ENCODE results near the gene KSR2.

KSR2 gene

DNA sequence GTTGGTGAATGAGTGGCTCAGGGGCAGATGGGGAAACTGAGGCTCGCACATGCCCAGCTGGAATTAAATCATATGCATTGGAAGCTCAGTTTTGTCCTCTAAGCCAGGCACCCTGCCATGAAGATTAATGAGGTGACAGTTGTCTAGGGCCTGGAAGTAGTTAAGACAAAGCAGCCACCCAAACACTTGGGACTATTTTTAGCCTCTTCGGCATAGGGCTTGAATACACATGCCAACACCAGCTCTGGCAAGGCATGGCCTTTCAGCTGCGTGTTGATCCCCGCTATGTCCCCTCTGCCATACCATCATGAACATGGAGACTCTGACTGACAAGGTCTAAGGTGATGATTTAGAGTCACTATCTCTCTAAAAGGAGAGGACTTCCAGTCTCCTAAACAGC lies 250.2 kb downstream of the KSR2 start:
- TF ChIP-seq, protein P1, sequence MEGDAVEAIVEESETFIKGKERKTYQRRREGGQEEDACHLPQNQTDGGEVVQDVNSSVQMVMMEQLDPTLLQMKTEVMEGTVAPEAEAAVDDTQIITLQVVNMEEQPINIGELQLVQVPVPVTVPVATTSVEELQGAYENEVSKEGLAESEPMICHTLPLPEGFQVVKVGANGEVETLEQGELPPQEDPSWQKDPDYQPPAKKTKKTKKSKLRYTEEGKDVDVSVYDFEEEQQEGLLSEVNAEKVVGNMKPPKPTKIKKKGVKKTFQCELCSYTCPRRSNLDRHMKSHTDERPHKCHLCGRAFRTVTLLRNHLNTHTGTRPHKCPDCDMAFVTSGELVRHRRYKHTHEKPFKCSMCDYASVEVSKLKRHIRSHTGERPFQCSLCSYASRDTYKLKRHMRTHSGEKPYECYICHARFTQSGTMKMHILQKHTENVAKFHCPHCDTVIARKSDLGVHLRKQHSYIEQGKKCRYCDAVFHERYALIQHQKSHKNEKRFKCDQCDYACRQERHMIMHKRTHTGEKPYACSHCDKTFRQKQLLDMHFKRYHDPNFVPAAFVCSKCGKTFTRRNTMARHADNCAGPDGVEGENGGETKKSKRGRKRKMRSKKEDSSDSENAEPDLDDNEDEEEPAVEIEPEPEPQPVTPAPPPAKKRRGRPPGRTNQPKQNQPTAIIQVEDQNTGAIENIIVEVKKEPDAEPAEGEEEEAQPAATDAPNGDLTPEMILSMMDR (IDR thresholded peaks at IDR 0.05; ENCODE audit: low read depth, low read length, missing control alignments): no peak
- DNase-seq (ENCODE audit: extremely low read depth, low read depth): no peak

DNA sequence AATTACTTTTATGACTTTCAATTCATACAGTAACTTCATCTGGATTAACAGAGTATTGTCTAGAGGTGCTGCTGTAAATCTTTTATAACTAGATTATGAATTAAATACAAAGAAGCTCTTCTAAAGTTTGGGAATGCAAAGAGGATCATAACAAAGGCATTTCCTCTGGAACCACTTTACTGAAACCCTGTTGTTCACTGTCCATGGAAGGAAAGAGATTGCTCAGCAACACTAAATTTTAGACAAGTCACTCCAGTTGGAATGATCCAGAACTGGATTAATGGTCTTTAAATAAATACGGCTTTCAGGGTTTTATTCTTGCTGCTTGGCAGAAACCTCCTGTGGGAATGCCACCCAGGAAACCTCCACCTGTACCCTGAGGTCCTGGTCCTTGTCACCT lies 250.6 kb downstream of the KSR2 start:
- no peak for DNase-seq (ENCODE audit: extremely low read depth, low read depth)
- TF ChIP-seq, protein P1 (IDR thresholded peaks at IDR 0.05; ENCODE audit: low read depth, low read length, missing control alignments): no peak
- no peak overlapping the region for H3K4me3 ChIP-seq (replicated peaks; ENCODE audit: low read depth, low read length)

More for the DNA sequence above, 250.2 kb downstream of the KSR2 start:
- no peak overlapping the region for H3K4me3 ChIP-seq (replicated peaks; ENCODE audit: low read depth, low read length)

DNA sequence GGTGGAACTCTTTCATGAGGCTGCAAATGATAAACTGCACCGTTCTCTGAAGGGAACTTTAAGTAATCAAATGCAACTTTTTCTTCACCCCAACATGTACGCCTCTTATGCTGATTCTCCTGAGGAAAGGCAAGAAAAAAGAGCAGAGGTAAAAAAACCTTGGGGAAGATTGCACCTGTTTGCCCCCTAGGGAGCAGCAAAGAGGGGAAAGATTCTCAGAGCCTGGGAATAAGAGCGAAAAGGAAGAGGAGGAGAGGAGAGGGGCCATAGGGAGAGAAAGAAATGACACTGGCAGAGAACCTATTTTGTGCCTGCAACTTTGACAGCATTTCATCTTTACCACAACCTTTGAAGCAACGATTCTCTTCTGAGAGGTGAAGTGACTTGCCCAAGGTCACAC lies 254.6 kb downstream of the KSR2 start:
- no peak for DNase-seq (ENCODE audit: extremely low read depth, low read depth)
- no peak overlapping the region for H3K4me3 ChIP-seq (replicated peaks; ENCODE audit: low read depth, low read length)
- TF ChIP-seq, protein P1 (IDR thresholded peaks at IDR 0.05; ENCODE audit: low read depth, low read length, missing control alignments): no peak

DNA sequence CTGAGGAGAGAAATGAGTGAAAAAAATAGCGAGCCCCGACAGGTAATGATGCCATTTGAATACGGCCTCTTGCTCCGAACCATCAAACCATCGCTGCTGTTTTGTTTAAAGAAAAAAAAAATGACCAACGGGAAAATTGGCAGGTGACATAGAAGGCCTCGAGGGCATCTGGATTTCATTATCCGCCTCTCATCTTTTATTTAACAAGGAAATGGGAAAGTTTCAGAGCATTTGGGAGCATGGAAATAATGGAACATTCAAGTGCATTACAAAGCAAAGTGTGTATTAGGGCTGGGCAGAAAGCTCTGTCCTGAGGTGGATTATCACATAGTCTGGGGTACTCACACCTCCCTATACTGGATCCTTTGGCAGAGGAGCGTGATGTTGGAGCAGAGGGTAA lies 258.7 kb downstream of the KSR2 start:
- DNase-seq (ENCODE audit: extremely low read depth, low read depth): no peak
- H3K4me3 ChIP-seq (replicated peaks; ENCODE audit: low read depth, low read length): no peak overlapping the region
- TF ChIP-seq, protein P1 (IDR thresholded peaks at IDR 0.05; ENCODE audit: low read depth, low read length, missing control alignments): no peak

DNA sequence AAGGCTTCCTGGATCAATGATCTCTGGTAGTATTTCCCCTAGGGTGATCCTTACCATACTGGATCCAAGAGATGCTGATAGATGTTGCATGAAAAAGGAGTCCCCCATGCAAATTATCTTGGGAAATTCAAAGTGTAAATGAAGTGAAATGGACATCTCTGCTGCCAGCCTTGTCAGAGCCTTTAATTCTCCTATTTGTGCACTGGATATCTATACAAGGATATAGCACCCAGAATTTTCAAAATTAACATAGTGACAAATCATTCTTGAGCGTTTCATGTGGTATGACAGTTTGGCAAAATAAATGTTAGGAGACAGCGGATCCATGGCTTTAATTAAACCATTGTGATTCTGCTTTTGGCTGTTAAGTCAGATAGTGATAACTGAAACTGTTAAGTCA lies 260.9 kb downstream of the KSR2 start:
- H3K4me3 ChIP-seq (replicated peaks; ENCODE audit: low read depth, low read length): no peak overlapping the region
- no peak for DNase-seq (ENCODE audit: extremely low read depth, low read depth)
- TF ChIP-seq, protein P1 (IDR thresholded peaks at IDR 0.05; ENCODE audit: low read depth, low read length, missing control alignments): no peak

DNA sequence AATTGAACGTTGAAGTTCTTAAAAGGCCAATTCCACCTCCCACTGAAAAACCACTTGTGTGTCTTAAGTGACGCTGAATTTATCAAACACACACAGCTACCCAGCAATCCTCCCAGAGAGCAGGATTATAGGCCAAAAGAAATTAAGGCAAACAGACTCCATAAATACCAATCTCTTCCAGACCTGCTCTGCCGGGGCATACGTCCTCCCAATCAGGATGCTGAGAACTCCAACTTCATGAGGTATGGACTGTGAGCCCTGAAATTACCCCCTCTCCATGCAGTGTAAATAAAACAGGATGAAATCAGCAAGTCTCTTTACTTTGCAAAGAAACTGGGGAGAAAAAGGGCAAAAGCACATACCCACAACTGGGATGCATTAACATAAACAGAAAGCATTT lies 265.2 kb downstream of the KSR2 start:
- no peak for DNase-seq (ENCODE audit: extremely low read depth, low read depth)
- no peak overlapping the region for H3K4me3 ChIP-seq (replicated peaks; ENCODE audit: low read depth, low read length)
- TF ChIP-seq, protein P1 (IDR thresholded peaks at IDR 0.05; ENCODE audit: low read depth, low read length, missing control alignments): no peak

DNA sequence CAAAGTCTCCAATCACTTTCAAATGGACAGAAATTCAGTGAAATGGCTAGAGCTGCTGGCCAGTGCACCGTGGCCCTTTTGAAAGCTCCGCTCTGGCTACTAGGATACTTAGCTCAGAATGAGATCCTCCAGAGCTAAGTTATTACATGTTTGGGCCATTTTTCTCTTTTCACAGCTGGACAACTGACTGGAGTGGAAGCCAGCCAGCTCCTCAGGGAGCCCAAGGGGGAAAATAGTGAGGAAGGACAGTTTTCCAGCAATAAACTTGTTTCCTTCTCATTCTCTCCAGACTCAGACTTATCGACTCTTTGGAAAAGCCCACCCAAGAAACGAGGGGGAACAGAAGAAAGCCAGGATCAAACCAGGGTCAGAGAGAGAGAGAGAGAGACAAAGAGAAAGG lies 266.0 kb downstream of the KSR2 start:
- H3K4me3 ChIP-seq (replicated peaks; ENCODE audit: low read depth, low read length): no peak overlapping the region
- no peak for DNase-seq (ENCODE audit: extremely low read depth, low read depth)
- TF ChIP-seq, protein P1 (IDR thresholded peaks at IDR 0.05; ENCODE audit: low read depth, low read length, missing control alignments): no peak

All from HFF-Myc (cell line).